ENCODE data around the gene ME3. TPM values are rescaled to one million over a fixed set of nuclear protein-coding genes. Genes with fewer than 3 reads are reported as not detected.
"Not testable (repeated sequence)": the region's sequence is repeated elsewhere in the genome, so short reads cannot be mapped to it uniquely, and the experiment has no call there.

Gene ME3
- polyA plus RNA-seq, 4 donors, result 29.0 to 36.4 (median 32.3) TPM

DNA sequence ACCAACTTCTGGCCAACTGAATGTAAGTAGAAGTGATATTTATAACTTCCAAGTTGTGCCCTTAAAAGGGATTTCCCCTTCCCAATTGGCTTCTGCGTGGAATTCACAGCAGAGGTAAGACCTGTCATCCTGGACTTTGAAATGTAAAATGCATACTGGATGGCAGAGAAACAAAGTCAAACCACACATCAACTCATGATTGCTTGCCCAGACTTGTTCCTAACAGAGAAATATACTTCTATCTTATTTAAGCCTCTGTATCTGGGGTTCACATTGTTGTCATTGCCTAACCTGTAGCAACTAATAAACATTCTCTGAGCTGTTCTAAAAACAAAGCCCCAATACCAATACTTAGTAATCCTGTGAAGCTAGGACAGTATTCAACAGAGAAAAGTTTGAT, 6.2 kb downstream of the ME3 start:
- DNase-seq (ENCODE audit: low read depth in 4 of 4, low spot score in 2 of 4), result no peak

DNA sequence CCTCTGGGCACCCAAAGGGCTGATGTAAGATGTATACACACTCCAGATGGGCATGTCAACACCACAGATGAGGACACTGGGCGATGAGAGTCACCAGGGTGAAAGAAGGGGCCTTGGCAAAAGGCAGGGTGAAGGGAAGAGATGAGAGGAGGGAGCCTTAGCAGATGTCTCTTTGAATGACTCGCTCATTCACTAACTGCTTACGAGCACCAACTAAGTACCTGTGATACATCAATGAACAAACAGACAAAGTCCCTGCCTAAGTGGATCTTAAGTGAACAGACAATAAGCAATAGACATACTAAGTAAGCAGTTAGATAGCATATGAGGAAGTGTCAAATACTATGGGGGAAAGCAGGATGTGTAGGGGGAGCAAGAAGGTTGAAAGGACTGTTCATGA, 7.5 kb downstream of the ME3 start:
- DNase-seq (ENCODE audit: low read depth in 4 of 4, low spot score in 2 of 4), result no peak

DNA sequence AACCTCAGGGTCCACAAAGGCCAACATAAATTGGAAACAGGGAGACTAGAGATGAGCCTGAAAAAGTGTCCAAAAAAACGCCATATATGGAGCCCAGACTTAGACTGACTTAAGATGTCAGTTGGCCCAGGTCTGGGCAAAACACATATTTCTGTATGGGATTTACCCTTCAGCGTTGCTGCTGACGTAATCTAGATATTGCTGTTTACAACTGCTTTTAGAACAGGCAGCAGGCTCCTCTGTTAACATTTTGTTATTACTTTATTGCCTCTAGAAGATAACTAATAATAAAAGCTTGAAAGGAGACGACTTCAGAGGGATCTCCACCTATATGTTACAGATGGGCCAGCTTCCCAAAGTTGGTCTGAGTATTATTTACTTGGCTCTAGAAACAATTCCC, 8.7 kb downstream of the ME3 start:
- no peak for DNase-seq (ENCODE audit: low read depth in 4 of 4, low spot score in 2 of 4)

DNA sequence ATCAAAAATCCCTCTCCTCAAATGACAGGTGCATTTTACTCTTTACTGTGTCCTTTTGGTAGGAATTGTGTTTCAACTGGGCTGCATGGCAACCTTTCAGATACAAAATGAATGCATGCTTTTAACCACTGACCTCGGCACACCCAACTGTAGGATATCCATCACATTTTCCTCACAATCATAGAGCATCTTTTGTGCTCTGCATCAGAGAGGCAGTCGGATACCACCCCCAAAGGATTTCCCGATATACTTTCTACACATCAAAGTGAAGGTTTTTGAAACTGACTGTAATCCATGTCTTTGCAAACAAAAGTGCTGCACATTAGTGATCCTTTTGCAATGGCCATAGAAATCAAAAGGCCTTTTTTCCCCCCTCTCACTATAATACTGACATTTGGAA, 9.1 kb downstream of the ME3 start:
- DNase-seq (ENCODE audit: low read depth in 4 of 4, low spot score in 2 of 4), result no peak

DNA sequence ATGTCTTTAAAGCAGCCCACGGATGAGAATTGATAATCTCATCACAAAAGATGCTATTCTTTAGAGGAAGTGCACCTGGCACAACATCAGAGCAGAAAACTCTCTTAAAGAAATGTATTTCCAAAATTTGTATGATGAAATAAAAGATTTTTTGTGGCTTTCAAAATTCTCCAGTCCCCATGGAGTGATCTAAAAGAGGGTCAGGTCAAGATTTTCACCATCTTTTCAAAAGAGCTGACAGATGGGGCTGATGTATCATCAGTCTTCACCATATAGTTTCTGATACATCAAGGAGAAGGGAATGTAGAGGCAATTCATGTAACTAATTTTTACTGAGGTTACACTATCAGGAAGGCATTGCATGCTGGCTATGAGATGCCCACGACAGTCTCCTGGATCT, 11.7 kb downstream of the ME3 start:
- no peak for DNase-seq (ENCODE audit: low read depth in 4 of 4, low spot score in 2 of 4)

DNA sequence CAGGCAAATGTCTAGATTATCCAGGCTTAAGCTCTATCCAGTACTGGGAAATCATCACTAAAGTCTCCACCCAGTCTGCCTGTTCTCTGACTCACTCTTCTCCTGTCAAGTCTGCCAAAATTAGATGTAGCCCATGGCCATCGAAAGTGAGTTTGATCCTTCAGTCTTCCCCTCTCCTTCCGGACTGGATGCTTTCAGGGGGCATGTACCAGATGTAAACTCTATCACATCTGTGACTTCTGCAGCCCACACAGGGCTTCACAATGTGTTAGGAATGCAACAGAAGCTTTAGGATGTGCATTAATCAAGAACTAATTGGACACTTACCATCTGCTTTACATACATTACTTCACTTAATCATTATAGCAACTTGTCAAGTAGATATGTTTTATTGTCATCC, 12.3 kb downstream of the ME3 start:
- no peak for DNase-seq (ENCODE audit: low read depth in 4 of 4, low spot score in 2 of 4)

DNA sequence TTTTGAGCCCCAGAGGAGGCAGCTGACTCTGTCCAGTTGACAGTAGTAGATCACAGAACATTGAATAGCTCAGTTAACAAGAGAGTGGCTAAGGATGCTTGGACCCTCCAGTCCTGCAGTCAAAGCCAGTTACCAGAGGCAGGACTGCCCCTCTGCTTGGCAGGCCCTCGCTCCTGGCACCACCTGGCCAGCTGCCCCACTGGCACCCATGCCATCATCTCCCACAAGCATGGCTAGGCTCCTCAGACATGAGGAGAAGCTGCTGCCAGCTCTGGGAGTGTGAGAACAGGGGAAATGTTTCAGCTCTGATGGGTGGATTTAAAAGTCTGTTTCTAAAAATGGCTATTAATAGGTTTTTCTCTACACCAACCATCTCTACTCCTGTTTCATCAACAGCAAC, 13.9 kb downstream of the ME3 start:
- DNase-seq (ENCODE audit: low read depth in 4 of 4, low spot score in 2 of 4), result no peak

DNA sequence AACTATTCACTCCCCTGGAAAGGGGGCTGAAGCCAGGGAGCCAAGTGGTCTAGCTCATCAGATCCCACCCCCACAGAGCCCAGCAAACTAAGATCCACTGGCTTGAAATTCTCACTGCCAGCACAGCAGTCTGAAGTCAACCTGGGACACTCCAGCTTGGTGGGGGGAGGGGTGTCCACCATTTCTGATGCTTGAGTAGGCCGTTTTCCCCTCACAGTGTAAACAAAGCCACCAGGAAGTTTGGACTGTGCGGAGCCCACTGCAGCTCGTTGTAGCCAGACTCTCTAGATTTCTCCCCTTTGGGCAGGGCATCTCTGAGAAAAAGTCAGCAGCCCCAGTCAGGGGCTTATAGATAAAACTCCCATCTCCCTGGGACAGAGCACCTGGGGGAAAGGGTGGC, 27.2 kb downstream of the ME3 start:
- not testable (repeated sequence) for DNase-seq (ENCODE audit: low read depth in 4 of 4, low spot score in 2 of 4)

DNA sequence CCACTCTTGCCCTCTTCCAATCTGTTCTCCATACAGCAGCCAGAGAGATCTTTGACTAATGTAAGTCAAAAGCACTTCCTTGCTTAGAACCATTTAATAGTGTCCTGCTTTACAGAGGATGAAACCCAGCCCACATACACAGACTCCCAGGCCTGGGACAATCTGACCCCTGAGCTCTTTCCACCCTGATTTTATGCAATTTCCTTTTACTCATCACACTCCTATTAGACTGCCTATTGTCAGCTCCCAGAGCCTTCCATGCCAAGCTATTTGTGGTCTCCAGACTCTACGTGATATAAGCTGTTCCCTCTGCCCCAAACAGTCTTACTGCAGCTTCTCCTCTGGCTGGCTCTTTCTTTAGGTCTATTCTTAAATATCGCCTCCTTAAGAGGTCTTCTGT, 28.1 kb downstream of the ME3 start:
- DNase-seq (ENCODE audit: low read depth in 4 of 4, low spot score in 2 of 4), result no peak

DNA sequence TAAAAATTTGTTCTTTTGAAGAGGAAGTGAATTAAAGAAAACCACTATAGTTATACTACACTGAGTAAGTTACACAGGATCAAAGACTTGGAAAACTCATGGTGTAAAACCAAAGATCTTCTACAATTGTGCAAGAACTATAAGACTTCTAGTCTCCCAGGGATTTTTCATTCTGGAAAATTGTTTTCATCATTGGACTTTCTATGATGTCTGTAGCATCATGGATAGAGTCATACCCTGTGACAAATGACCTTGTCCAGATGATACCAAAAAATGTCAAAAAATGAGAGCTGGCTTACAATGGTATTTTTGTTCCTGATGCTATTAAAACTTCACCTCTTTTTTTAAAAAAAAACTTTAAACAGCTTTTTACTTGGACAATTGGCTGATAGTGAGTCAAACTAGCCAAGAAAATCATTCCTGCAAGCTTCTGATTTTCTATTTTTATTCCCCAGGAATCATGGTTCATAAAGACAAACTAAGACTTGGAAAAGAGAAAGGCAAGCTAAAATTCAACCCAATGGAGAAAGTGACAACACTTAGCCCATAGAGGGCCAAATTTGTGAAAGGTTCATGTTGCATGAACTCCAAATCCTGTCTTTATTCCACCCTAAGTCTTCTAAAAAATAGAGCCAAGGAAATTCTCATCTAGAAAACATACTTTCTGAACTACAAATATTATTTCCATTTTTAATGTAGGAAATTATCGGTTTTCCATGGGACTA, 30.7 kb downstream of the ME3 start:
- DNase-seq (ENCODE audit: low read depth in 4 of 4, low spot score in 2 of 4), result no peak

DNA sequence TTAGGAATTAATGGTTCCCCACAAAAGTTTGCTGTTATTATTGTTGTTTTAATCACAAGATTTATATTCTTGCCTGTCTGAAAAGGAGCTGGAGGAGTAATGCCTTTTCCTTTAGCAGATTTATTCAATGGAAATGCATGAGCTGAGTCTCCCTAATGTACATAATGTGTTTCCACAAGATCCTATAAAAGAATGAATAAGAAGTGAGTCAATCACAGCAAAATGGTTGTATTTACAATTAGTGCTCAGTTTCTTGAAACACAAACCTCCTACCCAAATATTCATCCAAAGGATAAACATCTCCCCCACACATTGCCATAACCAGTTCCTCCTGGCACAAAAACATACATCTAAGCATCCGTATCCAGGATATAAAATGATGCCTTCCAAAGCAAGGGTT, 33.3 kb downstream of the ME3 start:
- DNase-seq (ENCODE audit: low read depth in 4 of 4, low spot score in 2 of 4), result no peak

DNA sequence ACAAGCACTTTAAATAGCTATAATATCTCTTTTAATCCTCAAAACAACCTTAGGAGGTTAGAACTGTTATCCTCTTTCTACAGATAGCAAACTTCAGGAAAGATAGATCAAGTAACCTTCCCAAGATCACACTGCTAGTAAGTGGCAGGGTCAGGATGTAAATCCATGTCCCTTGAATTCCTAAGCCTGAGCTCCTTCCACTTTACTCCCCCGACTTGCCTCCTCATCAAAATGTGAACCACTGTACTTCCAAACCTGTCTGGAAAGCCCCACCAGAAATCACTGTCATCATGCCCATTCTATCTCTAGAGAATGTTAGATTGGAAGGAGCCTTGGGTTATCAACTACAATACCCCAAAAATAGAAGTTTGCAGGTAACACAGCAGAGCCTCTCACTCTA, 33.7 kb downstream of the ME3 start:
- DNase-seq (ENCODE audit: low read depth in 4 of 4, low spot score in 2 of 4), result no peak

DNA sequence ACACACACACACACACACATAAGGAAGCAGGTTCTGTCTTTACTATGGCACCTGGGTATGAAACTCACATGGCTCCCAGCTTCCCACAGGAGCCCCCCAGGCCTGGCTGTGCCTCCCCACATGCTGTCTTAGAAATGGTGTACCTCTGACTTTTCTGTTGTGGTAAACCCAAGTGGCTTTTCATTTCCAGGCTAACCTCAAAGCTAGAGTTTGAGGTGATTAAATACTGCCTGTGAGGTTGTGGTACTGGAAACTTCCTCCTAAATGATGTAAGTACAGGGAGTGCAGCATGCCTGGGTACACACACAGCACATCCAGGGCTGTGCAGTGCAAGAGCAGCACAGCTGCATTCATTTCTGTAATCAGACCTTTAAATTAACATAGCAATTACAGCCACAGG, 34.4 kb downstream of the ME3 start:
- no peak for DNase-seq (ENCODE audit: low read depth in 4 of 4, low spot score in 2 of 4)

DNA sequence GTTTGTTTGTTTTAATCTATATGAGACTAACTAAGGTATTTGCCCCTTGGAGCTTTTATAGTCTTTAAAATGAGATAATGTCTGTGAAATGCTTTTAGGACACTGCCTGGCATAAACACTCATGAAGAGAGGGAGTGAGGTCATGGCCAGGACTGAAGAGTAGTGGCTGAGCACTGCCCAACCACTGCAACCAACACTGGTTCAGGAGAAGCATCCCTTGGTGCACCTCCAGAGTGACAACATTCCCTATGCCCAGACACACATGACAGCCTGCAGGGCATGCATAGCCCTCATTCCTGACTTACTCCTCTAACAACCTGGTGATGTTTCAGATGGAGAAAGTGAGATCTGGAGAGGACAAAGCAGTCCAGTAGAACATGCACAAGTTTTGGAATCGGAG, 36.1 kb downstream of the ME3 start:
- no peak for DNase-seq (ENCODE audit: low read depth in 4 of 4, low spot score in 2 of 4)

DNA sequence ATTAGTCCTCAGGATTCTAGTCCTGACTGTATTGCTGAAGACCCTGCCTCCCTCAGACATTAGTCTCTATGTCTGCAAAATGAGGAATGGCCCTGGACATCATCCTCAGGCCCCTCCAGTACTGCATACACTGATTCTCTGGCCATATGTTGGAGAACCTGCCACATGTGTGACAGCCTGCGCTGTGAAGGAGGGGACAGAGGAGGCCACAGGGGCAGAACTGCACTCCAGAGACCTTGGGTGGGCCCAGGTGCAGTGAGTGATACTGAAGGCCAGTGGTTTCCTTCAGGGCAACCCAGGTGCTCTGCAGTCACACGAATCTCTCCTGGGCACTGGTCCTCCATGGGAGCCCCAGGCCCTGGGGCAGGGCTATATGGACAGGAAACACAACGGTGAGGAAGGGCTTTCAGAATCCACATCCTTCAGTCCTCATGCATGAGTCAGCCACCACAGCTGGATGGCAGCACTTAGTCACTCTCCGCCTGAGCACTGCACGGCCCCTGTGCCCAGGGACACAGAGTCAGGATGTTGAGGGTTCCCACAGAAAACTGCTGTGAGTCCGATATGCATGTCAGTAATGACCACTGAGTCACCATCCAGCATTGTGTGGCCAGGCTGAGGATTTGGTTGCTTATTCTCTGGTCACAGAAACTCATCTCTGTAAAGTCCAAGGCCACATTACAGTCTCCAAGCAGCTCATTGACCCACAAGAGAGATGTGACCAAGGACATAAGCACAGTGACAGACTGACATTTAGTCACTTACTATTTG, 39.7 kb downstream of the ME3 start:
- no peak for DNase-seq (ENCODE audit: low read depth in 4 of 4, low spot score in 2 of 4)

DNA sequence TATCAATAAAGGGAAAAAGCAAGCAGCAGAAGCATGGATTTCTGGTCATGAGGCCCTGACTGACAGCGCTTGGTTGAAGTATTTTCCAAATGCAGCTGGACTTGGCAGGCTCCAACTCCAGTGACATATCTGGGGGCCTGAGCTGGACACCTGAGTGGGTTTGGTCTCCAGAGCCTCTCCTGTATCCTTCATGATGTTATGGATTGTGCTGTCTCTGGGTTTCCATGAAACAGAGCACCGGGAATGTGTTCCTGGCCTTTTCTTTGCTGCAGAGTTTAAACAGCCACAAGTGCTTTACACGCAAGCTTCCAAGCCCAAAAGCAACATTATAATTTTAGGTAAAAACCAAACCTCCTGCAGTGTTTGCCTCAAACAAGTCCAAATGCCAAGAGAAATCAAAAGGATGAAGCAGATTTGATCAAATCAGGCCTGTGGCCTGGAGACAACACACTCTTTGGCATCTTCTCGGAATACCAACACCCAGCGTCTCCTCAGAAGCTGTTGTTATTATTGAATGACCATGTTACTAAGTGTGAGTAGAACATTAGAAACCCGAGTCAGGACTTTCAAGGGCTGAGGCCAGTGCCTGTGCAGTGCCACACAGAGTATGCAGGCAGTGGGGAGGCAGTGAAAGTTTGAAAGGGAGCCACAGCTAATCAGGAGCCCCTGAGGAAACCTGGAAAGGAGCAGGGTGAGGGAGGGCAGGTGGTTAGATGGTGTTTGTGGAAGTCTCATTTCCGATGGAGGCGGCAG, 42.0 kb downstream of the ME3 start:
- no peak for DNase-seq (ENCODE audit: low read depth in 4 of 4, low spot score in 2 of 4)

DNA sequence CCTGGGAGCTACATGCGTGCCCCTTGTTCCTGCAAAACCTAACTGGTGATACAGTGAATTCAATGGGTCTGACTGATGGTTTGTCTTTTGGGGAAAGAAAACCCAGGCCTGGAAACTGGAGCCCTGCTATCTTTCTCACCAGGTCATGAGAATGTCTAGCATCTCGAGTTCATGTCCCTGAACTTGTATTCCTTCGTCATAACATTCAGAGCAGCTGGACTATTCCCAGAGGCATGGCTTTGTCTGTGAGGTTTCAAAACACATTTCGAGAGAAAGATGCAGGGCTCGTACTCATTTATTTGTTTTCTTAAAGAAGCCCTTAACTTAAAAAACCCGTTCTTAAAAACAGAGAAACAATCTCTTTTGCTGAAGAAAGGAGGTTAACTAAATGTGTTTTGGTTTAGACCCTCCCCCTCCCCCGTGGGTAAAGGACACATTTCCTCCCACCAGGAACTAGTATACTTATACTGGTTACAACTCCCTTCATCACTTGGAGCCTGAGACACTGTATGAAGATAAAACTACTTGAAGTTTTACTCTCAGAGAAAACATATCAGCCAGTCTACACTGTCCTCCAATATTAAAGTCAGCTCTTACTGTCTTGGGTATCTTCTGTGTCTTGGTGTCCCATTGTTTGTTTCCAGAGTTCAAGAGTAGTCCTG, 43.2 kb downstream of the ME3 start:
- no peak for DNase-seq (ENCODE audit: low read depth in 4 of 4, low spot score in 2 of 4)

DNA sequence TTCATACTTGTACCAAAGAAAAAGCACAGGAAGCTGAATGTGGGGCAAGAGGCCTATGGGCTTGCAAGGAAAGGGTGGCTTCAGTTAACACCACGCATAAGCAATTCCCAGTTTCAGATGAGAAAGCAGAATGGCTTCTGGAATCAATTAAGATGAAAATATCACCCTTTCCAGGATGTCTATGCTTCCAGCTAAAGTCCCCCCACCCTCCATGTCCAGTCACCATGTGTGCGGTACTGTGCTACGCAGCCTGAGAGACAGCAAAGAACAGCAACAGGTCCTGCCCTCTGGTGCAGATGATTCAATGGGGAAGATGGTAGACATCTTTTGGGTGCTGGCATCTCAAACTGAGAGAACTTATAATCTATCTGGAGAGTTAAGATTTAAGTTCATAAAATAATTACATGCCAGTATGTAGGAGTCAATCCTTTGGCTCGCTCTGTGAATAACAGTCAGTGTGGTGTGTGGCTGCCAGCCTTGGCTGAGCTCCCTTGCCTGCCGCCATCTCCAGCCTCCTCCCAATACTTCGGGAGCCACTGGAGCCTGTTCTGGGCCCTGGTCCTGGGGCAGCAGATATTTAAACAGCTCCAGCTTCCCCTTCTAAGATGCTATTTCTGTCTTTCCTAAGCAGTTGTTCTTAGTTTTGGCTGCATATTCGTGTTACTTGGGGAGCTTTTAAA, 44.5 kb downstream of the ME3 start:
- DNase-seq (ENCODE audit: low read depth in 4 of 4, low spot score in 2 of 4), result no peak

DNA sequence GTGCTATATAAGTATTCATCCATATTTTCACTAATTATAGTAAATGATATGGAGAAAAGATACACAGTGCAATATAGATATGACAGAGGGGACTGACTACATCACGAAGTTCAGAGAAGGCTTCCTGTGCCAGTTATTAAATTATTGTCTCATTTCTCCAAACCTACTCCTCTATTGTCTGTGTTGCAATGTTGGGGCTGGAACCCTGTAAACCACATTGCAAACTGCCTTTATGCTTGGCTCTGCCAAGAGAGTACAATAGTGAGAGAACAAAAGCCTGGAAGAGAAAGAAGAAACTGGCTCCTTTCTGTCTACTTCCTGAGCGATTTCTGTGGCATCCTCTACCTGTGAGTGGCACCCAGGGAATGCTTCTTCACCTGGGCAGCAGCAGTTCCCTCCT, 46.4 kb downstream of the ME3 start:
- DNase-seq (ENCODE audit: low read depth in 4 of 4, low spot score in 2 of 4), result no peak

DNA sequence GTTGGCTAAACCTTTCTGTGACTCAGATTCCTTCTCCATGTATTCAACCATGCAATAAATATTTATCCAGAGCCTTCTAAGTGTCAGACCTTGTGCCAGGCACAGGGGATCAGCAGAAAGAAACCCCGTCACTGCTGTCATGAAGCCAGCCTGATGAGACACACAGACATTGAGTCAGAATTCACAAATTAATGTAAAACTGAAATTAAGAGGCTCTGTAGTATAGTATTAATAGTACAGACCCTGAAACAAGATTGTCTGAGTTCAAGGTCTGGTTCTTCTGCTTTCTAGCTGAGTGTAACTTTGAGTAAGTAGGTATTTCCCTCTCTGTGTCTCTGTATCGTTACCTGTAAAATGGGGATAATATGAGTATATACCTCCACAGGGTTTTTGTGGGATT, 46.9 kb downstream of the ME3 start:
- no peak for DNase-seq (ENCODE audit: low read depth in 4 of 4, low spot score in 2 of 4)

DNA sequence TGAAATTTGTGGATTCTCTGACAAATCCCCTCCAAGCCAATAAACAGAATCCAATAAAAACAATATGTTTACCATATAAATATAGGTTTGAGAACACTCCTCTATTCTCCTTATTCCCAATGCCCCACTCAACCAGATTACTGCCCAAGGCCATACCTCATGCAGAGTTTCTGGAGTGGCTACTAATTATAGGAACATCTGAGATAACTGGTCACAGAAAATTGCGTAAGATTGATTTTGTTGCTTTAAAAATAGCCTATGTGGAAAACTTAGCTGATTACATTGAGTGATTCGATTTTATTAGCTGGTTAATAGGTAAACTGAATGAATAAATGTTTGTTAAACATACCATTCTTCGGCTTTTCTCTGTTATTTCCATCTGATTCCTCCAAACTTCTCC, 48.0 kb downstream of the ME3 start:
- DNase-seq (ENCODE audit: low read depth in 4 of 4, low spot score in 2 of 4), result no peak
